GM19397 (cell line): Measurements from ENCODE around the gene RYR1.
"Not testable (repeated sequence)": the region's sequence is repeated elsewhere in the genome, so short reads cannot be mapped to it uniquely, and the experiment has no call there.

Source experiments
- ATAC-seq: cut with Tn5 transposase; IDR thresholded peaks from one replicate; pipeline ENCODE4 v1.9.1; 2021; ENCODE audit warnings: mild to moderate bottlenecking, moderate library complexity; ENCODE audit not compliant: unreplicated experiment

Gene RYR1

DNA sequence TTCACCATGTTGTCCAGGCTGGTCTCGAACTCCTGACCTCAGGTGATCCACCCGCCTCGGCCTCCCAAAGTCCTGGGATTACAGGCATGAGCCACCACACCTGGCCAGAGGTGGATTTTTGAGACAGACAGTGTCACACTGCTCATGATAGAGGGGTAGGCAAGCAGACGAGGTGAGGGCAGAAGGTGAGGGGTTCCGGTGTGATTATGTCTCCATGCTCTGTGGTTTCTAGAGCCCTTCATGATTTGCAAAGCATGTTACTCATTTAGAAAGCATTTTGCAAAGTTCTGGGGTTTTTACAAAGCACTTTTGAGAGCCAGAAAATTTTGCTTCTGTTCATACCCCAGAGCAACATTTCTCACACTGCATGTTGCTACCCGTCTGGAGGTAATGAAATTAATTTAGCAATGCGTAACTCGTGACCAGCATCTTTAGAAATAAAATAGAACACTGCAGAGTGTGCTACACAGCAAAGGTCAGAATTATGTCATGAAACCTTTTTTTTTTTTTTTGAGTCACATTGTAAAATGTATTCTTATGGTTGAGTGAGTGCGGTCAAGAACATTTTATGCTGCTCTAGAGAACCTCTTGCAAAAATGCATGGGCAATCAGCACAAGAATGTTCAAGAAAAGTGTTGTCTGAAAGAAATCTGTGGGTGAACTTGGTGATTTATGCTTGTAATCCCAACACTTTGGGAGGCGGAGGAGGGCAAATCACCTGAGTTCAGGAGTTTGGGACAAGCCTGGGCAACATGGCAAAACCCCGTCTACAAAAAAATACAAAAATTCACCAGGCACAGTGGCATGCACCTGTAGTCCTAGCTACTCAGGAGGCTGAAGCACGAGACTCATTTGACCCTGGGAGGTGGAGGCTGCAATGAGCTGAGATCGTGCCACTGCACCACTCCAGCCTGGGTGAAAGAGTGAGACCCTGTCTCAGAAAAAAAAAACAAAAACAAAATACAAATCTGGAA, 126.2 kb downstream of the RYR1 start:
- peak; percentile 80 for ATAC-seq

DNA sequence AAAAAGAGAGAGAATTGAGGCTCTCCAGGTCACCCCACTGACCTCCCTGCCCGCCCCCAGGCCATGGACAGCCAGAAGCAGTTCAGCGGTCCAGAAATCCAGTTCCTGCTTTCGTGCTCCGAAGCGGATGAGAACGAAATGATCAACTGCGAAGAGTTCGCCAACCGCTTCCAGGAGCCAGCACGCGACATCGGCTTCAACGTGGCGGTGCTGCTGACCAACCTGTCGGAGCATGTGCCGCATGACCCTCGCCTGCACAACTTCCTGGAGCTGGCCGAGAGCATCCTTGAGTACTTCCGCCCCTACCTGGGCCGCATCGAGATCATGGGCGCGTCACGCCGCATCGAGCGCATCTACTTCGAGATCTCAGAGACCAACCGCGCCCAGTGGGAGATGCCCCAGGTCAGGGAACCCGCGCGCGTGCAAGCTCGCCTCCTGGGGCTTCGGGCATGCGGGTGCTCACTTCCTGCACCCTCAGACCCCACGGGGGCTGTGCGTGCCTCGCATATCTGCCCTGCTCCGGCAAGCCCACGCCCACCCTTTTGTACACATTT, 127.6 kb downstream of the RYR1 start:
- no peak for ATAC-seq

DNA sequence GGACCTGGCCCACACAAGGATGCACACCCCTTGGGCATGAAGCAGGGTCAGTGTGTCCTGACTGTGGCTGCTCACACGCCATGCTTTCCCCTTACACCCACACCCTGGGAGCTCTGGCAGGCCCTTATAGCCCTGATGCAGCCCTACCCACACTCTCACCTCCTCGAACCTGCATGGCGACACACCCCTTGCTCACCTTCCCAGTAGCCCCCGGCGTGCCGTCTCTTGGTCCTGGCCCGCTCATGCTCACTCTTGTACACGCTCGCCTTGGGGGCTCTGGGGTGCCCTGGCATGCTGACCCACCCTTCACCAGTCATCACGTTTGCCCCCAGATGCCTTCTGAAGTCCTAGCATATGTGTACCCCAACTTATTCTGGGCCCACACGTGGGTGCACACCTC, 128.2 kb downstream of the RYR1 start:
- ATAC-seq: no peak

DNA sequence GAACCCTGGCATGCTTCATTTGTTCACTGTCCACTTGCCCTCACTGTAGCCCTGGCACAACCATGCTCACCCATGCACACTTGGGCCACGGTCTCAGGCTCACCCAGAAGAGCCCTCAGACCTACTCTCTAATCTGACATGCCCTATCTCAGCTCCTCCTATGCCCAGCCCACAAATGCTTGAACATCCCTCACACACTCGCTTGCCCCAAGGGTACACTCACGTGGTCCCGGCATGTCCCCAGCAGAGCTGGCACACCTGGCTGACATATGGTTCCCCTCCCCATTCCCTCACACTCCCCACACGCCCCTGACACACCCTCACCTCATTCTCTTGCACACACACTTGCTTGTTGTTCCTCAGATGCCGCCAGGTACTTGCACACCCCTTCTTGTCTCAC, 128.6 kb downstream of the RYR1 start:
- no peak for ATAC-seq

DNA sequence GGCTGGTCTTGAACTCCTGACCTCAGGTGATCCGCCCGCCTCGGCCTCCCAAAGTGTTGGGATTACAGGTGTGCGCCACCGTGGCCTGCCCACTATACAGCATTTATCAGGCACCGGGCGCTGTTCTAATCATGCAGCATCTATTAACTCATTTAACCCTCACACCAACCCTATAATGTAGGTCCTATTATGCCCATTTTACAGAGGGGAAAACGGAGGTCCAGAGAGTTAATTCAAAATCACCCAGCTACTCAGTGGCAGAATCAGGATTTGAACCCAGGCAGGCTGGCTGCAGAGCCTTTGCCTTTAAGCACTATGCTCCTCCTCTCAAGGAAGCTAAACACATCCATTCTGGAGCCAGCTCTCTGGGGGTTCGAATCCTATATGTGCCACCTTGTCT, 130.0 kb downstream of the RYR1 start:
- ATAC-seq: no peak

DNA sequence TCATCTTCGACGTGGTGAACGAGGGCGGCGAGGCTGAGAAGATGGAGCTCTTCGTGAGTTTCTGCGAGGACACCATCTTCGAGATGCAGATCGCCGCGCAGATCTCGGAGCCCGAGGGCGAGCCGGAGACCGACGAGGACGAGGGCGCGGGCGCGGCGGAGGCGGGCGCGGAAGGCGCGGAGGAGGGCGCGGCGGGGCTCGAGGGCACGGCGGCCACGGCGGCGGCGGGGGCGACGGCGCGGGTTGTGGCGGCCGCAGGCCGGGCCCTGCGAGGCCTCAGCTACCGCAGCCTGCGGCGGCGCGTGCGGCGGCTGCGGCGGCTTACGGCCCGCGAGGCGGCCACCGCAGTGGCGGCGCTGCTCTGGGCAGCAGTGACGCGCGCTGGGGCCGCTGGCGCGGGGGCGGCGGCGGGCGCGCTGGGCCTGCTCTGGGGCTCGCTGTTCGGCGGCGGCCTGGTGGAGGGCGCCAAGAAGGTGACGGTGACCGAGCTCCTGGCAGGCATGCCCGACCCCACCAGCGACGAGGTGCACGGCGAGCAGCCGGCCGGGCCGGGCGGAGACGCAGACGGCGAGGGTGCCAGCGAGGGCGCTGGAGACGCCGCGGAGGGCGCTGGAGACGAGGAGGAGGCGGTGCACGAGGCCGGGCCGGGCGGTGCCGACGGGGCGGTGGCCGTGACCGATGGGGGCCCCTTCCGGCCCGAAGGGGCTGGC, 131.6 kb downstream of the RYR1 start:
- ATAC-seq: no peak

DNA sequence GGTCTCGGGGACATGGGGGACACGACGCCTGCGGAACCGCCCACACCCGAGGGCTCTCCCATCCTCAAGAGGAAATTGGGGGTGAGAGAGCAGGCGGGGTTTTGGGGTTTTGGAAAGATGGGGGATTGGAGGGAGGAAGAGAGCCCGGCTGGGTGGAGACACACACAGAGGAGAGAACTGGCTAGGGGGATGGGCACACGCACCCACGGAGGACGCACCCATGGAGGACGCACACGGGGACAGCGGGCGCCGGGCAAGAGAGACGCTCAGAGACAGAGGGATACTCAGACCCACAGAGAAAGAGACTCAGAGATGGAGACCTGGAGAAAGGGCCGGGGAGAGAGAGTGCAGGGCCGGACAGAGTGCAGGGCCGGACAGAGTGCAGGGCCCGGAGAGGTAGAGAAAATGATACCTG, 132.2 kb downstream of the RYR1 start:
- ATAC-seq: no peak

DNA sequence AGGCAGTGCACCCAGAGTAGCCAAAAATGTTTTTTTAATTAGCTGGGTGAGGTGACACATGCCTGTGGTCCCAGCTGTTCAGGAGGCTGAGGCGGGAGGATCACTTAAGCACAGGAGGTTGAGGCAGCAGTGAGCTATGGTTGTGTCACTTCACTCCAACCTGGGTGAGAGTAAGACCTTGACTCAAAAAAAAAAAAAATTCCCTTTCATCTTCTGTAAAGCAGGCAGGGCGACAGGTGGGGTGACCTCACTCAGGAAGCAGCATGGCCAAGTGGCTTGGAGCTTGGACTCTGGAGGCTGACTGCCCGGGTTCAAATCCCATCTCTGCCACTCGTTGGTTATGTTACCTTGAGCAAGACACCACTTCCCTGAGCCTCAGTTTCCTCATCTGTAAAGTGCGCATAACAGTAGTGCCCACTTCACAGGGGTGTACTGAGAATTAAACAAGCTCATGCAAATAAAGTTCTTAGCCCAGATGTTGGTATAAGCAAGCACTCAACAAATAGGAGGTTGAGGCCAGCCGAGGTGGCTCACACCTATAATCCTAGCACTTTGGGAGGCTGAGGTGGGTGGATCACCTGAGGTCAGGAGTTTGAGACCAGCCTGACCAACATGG, 136.0 kb downstream of the RYR1 start:
- no peak for ATAC-seq

DNA sequence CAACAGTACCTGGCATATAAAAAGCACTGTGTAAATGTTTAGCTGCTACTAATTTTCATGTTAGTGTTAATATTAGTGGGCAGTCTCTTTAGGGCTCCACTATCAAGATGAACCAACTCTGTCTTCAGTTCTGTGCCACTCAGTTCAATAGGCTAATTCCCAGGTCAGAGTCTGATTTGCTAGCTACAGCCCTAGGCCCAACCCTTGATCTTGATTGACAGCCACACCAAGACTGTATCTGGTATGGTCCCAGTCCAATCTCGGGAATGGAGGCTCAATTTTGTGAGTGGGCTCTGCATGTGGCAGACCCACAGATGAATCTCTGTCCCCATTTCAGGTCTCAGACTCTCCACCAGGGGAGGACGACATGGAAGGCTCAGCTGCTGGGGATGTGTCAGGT, 138.2 kb downstream of the RYR1 start:
- no peak for ATAC-seq

DNA sequence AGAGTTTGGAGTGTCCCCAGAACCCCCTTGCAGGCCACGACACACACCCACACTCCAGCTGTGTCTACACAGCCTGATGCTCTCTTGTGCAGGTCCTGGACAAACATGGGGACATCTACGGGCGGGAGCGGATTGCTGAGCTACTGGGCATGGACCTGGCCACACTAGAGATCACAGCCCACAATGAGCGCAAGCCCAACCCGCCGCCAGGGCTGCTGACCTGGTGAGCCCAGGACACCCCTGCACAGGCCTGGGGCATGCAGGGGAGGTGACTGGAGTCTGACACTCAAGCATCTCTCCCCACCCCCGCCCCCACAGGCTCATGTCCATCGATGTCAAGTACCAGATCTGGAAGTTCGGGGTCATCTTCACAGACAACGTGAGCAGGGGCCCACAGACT, 144.3 kb downstream of the RYR1 start:
- ATAC-seq: no peak

DNA sequence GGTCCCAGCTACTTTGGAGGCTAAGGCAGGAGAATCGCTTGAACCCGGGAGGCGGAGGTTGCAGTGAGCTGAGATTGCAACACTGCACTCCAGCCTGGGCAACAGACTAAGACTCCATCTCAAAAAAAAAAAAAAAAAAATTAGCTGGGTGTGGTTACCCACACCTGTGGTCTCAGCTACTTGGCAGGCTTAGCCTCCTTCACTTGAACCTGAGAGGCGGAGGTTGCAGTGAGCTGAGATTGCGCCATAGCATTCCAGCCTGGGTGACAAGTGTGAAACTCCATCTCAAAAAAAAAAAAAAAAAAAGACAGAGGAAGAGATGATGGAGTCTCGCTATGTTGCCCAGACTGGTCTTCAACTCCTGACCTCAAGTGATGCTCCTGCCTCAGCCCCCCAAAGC, 145.8 kb downstream of the RYR1 start:
- ATAC-seq: not testable (repeated sequence)

DNA sequence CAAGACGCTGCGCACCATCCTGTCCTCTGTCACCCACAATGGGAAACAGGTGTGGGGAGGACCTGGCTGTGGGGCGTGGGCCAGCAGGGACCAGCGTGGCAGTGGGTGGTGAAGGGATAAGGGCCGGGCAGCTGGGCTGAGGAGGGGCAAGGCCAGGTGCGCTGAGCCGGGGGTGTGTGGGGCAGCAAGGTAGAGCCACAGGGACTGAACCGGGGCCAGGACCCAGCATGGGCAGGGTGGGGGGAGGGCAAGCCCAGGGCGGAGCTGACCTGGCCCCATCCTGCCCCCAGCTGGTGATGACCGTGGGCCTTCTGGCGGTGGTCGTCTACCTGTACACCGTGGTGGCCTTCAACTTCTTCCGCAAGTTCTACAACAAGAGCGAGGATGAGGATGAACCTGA, 146.6 kb downstream of the RYR1 start:
- no peak for ATAC-seq

DNA sequence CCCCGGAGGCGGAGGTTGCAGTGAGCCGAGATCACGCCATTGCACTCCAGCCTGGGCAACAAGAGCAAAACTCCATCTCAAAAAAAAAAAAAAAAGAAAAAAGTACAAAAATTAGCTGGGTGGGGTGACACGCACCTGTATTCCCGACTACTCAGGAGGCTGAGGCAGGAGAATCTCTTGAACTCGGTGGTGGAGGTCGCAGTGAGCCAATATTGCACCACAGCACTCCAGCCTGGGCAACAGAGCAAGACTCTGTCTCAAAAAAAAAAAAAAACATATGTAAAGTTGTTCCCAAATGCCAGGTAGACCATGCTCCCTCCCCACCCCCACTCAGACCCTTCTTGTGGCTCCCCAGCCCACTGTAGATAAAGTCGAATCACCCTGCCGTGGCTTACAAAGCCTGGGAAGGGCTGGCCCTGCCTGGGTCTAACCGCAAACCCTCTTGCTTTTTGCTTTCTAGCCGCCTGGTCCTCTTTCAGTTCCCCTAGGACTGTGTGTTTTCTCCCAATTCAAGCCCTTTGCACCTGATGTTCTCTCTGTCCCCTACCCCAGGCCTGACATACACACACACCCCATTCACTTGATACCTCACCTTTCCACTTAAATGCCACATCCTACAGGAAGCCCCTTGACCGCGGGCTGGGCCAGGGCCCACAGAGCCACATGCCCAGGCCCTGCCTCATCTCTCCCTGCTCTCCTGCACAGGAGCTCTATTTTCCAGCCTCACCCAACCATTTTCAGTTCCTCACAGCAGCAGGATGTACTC, 149.9 kb downstream of the RYR1 start:
- peak; percentile 54 for ATAC-seq

DNA sequence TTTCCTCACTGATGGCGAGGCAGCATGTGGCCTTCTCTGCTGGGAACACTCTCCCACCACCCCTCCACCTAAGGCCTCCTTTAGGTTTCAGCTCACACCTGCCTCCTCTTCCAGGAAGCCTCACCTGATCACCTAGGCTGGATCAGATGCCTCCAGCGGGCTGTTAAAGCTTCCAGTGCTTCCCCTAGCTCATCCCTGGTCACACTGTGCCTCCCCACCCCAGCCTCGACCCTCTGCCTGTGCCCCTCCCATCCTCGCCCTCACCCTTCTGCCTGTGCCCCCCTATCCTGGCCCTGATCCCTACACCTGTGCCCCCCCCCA, 150.5 kb downstream of the RYR1 start:
- ATAC-seq: no peak

DNA sequence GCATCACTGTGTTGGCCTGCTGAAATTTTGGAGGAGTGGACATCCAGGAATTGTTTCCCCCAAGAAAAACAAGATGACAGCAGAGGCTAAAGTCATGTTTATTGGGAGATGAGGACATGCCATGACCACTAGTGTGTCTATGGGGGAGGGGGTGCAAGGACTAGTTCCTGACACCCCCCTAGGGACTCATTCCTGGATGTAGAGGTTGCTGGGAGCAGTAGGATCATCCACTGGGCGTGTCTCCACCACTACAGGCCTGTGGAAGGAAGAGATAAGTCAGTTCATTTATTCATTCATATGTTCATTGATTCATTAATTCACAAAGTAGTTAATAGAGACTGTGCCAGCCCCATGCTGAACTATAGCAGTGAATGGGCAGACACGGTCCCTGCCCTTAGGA, 154.1 kb downstream of the RYR1 start:
- ATAC-seq: no peak

DNA sequence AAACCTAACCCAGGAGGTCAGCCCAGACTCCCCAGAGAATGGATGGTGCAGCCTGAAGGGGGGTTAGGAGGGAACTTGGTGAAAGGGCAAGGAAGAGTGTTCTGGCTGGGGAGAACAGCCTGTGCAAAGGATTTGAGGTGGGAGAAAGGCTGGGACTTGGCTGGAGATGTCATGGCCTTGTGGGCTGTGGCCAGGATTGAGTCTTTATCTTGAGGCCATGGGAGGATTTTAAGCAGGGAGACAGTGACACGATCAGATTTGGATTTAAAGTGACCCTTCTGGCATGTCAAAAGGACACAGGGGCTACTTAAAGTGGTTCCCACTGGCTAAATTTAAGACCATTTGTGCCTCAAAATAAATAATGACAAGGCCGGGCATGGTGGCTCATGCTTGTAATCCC, 154.6 kb downstream of the RYR1 start:
- ATAC-seq: no peak

DNA sequence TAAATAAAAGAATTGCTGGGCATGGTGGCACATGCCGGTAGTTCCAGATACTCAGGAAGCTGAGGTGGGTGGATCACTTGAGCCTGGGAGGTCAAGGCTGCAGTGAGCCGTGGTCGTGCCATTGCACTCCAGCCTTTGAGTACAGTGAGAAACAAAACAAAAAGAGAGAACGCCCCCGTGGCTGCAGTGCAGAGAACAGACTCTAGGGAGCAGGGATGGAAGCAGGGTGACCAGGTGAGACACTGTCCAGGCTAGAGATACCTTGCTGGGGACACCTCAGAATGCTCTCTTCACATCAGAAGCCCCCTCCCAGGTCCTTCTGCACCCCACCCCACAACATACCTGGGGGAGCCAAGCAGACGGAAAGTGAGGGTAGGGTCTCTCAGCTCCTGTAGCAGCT, 159.4 kb downstream of the RYR1 start:
- ATAC-seq: no peak

DNA sequence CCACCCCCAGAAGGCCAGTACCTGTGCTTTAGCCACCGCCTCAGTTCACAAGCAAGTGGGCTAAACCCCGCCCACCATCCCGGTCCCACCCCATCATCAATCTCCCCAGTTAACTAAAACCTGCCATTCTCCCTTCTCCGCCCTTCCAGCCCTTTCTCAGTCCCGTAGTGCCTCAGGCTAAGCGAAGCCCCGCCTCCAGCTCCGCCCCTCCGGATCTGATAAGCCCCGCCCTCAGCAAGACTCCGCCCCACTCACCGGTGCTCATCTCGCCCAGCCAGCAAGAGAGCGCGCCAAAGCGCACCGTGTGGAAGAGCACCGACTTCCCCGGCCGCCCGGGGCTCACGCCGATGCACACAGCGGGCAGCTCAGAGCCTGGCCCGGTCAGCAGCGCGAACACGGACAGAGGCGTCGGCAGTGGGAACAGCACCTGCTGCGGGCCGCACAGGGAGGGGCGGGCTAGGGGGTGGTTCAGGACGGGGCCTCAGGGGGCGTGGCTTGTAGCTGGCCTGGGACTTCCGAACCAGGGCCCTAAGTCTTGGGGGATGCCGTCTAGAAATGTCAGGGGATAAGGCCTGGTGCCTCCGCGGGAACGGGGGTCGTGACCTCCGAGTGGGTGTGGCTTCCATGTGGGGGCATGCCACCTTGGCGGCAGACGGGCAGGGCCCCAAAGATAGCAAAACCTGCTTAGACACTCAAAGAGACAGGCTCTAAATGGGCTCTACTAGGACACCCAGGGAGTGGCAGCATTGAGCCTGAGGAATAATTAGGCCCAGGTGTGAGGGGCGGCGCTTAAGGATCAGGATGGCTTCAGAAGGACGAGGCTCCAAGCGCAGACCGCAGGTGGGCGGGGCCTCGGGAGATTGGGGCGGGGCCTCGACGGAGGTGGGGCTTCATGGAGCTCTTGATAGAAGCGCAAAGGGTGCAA, 162.8 kb downstream of the RYR1 start:
- ATAC-seq: no peak

DNA sequence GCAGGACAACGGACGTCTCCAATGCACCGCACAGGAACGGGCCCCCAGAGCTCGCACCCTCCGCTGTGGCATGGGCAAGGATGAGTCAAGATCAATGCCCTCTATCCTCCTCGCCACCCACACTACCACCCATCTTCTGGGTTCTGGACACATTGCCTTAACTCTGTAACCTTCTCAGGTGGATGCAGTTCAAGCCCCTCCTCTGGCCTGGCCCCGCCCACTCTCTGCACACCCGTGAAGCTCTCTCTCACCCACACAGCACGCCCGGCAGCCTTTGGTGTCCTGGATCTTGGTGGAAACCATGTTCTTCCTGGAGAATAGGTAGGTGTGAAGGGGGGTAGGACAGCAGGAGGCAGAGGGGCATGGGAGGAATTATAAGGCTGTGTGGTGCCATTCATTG, 163.6 kb downstream of the RYR1 start:
- ATAC-seq: no peak

DNA sequence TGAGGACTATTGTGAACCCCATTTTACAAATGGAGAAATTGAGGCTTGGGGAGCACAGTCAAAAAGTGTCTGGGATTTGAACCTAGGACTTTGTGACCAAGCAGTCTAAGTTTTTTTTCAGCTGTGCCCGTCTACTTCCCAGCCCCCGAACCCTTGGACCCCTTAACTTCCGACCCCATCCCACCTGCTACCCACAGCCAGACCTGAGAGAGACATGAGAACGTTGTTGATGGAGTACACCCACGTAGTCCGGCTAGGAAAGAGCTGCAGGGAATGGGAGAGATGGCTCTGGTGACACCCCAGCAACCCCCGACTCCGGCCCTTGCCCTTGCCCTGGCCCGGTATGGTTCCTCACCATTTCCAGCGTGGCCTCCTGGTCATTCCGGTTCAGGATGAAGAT, 166.2 kb downstream of the RYR1 start:
- ATAC-seq: no peak
